GM12801 (cell line): ENCODE results near the gene CWF19L1.

Experiments used
- CTCF ChIP-seq: IDR thresholded peaks from one replicate; pipeline ENCODE4 v1.5.1; 2011; ENCODE audit warnings: control low read depth; ENCODE audit not compliant: insufficient read length; ENCODE audit errors: extremely low read depth

Gene CWF19L1

GRCh38 chr10:100282907-100283306 is 15.5 kb upstream of the CWF19L1 start:
- TF ChIP-seq CTCF, result no peak

- TF ChIP-seq CTCF, result no peak
Measured at GRCh38 chr10:100265821-100266485, 1.5 kb downstream of the CWF19L1 start.

GRCh38 chr10:100254191-100254590 is 13.2 kb downstream of the CWF19L1 start:
- no peak for TF ChIP-seq CTCF

GRCh38 chr10:100253041-100253440 is 14.4 kb downstream of the CWF19L1 start:
- no peak for TF ChIP-seq CTCF

GRCh38 chr10:100248820-100249219 is 18.6 kb downstream of the CWF19L1 start:
- TF ChIP-seq CTCF, result no peak

- TF ChIP-seq CTCF, result no peak
Measured at GRCh38 chr10:100245484-100246220, 21.8 kb downstream of the CWF19L1 start.

GRCh38 chr10:100239851-100240250 is 27.6 kb downstream of the CWF19L1 start:
- TF ChIP-seq CTCF, result no peak
